ENCODE results near the gene DHH. TPM values are rescaled to one million over a fixed set of nuclear protein-coding genes. Genes with fewer than 3 reads are reported as not detected.

DHH gene
- total RNA-seq, 1 experiment from 2014 or later = not detected

DNA sequence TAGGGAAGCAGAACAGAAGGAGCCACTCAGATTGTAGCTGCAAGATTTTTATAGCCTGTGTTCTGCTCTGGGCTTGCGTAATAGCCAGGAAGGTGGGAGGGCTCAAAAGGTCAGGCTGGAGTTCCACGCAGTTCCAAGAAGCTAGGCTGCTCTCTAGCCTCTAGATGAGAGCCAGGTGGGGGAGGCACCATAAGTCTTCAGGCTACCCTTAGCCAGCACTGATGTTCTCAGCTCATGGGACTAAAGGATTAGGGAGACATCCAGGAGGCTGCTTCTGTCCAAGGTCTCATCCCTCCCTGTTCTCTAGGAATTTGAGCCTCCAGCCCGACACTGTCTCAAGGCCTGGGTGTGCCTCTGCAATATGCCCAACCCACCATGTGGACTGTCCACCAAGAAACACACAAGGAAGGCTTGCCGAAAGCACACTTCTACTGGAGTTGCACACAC is 14.4 kb upstream of the DHH start:
- intact Hi-C loops (cut with micrococcal nuclease) = no loop called here
- H3K4me3 Mint-ChIP-seq (ENCODE audit: unreplicated experiment) = peak overlapping the region; percentile 86
- BruUV-seq (replicated peaks) = no TSS peak
- no peaks in the 10 kb centered on the region for H3K9me3 Mint-ChIP-seq (ENCODE audit: unreplicated experiment)
- peak; percentile 60 for DNase-seq (ENCODE audit: unreplicated experiment)
- H3K27me3 Mint-ChIP-seq (ENCODE audit: insufficient read depth, unreplicated experiment) = no peaks in the 10 kb centered on the region
- TF ChIP-seq, protein P1, sequence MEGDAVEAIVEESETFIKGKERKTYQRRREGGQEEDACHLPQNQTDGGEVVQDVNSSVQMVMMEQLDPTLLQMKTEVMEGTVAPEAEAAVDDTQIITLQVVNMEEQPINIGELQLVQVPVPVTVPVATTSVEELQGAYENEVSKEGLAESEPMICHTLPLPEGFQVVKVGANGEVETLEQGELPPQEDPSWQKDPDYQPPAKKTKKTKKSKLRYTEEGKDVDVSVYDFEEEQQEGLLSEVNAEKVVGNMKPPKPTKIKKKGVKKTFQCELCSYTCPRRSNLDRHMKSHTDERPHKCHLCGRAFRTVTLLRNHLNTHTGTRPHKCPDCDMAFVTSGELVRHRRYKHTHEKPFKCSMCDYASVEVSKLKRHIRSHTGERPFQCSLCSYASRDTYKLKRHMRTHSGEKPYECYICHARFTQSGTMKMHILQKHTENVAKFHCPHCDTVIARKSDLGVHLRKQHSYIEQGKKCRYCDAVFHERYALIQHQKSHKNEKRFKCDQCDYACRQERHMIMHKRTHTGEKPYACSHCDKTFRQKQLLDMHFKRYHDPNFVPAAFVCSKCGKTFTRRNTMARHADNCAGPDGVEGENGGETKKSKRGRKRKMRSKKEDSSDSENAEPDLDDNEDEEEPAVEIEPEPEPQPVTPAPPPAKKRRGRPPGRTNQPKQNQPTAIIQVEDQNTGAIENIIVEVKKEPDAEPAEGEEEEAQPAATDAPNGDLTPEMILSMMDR (IDR thresholded peaks at IDR 0.05; ENCODE audit: unreplicated experiment) = no peak
- peak overlapping the region; percentile 97 for H3K27ac Mint-ChIP-seq (ENCODE audit: low read depth, unreplicated experiment)
- ChIA-PET POLR2A (interaction anchor here (0.6 to 7.2 kb wide), 13 partner anchors 10 to 160 kb away, joined by 3 to 150 read pairs (median 14); partner anchors contain the start of genes DHH, PRKAG1, RHEBL1 and TUBA1B), CTCF (interaction anchor here (0.6 to 5.0 kb wide), 11 partner anchors 9 to 472 kb away, joined by 3 to 27 read pairs (median 7); partner anchors contain the start of gene TUBA1B)
- no peaks in the 10 kb centered on the region for H3K36me3 Mint-ChIP-seq (ENCODE audit: insufficient read depth, unreplicated experiment)
- peaks cover 23% of the 10 kb centered on the region for H3K4me1 Mint-ChIP-seq (ENCODE audit: insufficient read depth, unreplicated experiment)

DNA sequence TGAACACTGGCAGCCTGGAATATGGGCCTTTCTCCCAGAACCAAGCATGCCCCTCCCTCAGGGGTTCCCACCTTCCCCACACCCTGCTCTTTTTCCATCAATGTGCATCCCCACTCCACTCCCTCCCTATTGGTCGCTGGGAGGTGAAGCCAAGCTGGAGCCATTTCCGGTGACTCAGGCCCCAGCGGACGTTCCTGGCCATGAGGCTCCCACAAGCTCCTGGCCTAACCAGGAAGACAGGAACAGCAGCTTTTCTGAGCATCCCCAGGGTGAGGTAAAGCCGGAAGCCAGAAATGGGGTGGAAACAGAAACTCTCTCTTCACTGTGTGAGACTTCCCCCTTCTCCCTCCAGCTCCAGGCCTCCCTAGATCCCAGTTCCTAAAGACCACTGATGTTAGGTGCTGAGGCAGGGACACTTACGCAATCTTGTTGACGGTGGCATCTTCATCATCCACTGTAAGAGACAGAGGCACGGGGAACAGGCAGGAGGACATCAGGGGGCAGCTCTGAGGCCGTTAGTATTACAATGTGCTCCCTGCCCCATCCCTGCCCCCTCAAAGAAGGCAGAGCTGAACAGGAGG is 11.0 kb upstream of the DHH start:
- ChIA-PET POLR2A (interaction anchor here (0.9 kb wide), 2 partner anchors 25 to 130 kb away, joined by 3 to 4 read pairs; no protein-coding TSS in a partner anchor), CTCF (interaction anchor here (0.6 to 5.0 kb wide), 10 partner anchors 11 to 122 kb away, joined by 3 to 52 read pairs (median 4); partner anchors contain the start of genes DHH and TUBA1B)
- no peaks in the 10 kb centered on the region for H3K9me3 Mint-ChIP-seq (ENCODE audit: unreplicated experiment)
- no peak overlapping the region for H3K4me3 Mint-ChIP-seq (ENCODE audit: unreplicated experiment)
- no peaks in the 10 kb centered on the region for H3K36me3 Mint-ChIP-seq (ENCODE audit: insufficient read depth, unreplicated experiment)
- no peaks in the 10 kb centered on the region for H3K27me3 Mint-ChIP-seq (ENCODE audit: insufficient read depth, unreplicated experiment)
- TF ChIP-seq, protein P1 (IDR thresholded peaks at IDR 0.05; ENCODE audit: unreplicated experiment) = no peak
- intact Hi-C loops (cut with micrococcal nuclease) = no loop called here
- no TSS peak for BruUV-seq (replicated peaks)
- no peak overlapping the region for H3K27ac Mint-ChIP-seq (ENCODE audit: low read depth, unreplicated experiment)
- peaks cover 23% of the 10 kb centered on the region for H3K4me1 Mint-ChIP-seq (ENCODE audit: insufficient read depth, unreplicated experiment)
- no peak for DNase-seq (ENCODE audit: unreplicated experiment)

DNA sequence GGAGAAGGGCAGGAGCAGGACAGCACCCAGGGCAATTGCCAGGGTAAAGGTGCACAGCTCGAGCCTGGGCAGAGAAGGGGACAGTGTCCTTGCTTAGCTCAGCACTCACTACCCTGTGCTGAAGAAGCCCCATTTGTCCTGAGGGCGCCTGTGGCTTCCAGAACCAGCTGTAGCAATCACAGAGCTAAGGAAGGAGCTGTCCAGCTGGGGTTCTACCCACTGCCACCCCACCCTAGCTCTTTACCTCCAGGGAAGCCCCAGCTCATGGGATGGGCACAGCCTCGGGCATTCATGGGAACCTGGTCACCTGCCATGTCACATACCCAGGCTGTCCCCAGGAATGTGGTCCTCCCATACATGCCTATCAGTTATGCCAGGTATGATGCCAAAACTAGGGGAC is 10.2 kb upstream of the DHH start:
- ChIA-PET POLR2A (interaction anchor here (0.9 kb wide), 1 partner anchor 26 kb away, joined by 3 read pairs; no protein-coding TSS in a partner anchor), CTCF (interaction anchor here (0.7 to 3.9 kb wide), 5 partner anchors 12 to 121 kb away, joined by 3 to 52 read pairs (median 3); no protein-coding TSS in a partner anchor)
- TF ChIP-seq, protein P1 (IDR thresholded peaks at IDR 0.05; ENCODE audit: unreplicated experiment) = no peak
- Mint-ChIP-seq H3K27ac (ENCODE audit: low read depth, unreplicated experiment) (no peak overlapping the region), H3K9me3 (ENCODE audit: unreplicated experiment) (no peaks in the 10 kb centered on the region), H3K27me3 (ENCODE audit: insufficient read depth, unreplicated experiment) (no peaks in the 10 kb centered on the region), H3K36me3 (ENCODE audit: insufficient read depth, unreplicated experiment) (no peaks in the 10 kb centered on the region), H3K4me3 (ENCODE audit: unreplicated experiment) (no peak overlapping the region), H3K4me1 (ENCODE audit: insufficient read depth, unreplicated experiment) (peaks cover 19% of the 10 kb centered on the region)
- no TSS peak for BruUV-seq (replicated peaks)
- no peak for DNase-seq (ENCODE audit: unreplicated experiment)
- intact Hi-C loops (cut with micrococcal nuclease) = no loop called here

DNA sequence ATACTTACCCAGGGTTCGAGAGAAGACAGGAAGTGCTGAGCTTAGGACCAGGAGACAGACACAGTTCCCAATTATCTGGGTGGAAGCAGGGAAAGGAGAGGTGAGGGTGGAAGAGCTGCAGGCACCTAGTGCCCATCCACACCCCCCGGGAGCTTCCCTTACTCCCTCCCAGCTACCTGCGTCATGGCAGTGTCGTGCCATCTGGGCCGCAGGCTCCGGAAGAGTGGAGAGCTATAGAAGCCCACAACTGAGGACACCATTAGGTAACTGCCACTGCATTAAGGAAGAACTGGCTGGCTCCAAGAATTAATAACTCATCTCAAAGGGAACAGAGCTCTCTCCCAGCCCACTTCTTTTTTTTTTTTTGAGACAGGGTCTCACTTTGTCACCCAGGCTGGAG is 5.8 kb upstream of the DHH start:
- ChIA-PET CTCF (interaction anchor here (0.6 to 6.8 kb wide), 10 partner anchors 8 to 36 kb away, joined by 3 to 99 read pairs (median 9); no protein-coding TSS in a partner anchor), POLR2A (interaction anchor here (1.3 to 3.2 kb wide), 3 partner anchors 10 to 30 kb away, joined by 3 to 25 read pairs (median 9); partner anchors contain the start of genes LMBR1L and TUBA1B)
- Mint-ChIP-seq H3K4me1 (ENCODE audit: insufficient read depth, unreplicated experiment) (peaks cover 2% of the 10 kb centered on the region), H3K36me3 (ENCODE audit: insufficient read depth, unreplicated experiment) (peaks cover 28% of the 10 kb centered on the region), H3K4me3 (ENCODE audit: unreplicated experiment) (no peak overlapping the region), H3K9me3 (ENCODE audit: unreplicated experiment) (no peaks in the 10 kb centered on the region), H3K27me3 (ENCODE audit: insufficient read depth, unreplicated experiment) (no peaks in the 10 kb centered on the region), H3K27ac (ENCODE audit: low read depth, unreplicated experiment) (no peak overlapping the region)
- TF ChIP-seq, protein P1 (IDR thresholded peaks at IDR 0.05; ENCODE audit: unreplicated experiment) = no peak
- BruUV-seq (replicated peaks) = no TSS peak
- DNase-seq (ENCODE audit: unreplicated experiment) = no peak
- intact Hi-C loops (cut with micrococcal nuclease) = no loop called here

Data from MCF 10A (cell line).